HG02642 (cell line): ENCODE measurements around the gene DSCAML1.

ENCODE experiments used
- ATAC-seq: cut with Tn5 transposase; IDR thresholded peaks from one replicate; pipeline ENCODE4 v1.9.1; 2021; ENCODE audit warnings: mild to moderate bottlenecking; ENCODE audit not compliant: unreplicated experiment, poor library complexity

Gene DSCAML1

DNA sequence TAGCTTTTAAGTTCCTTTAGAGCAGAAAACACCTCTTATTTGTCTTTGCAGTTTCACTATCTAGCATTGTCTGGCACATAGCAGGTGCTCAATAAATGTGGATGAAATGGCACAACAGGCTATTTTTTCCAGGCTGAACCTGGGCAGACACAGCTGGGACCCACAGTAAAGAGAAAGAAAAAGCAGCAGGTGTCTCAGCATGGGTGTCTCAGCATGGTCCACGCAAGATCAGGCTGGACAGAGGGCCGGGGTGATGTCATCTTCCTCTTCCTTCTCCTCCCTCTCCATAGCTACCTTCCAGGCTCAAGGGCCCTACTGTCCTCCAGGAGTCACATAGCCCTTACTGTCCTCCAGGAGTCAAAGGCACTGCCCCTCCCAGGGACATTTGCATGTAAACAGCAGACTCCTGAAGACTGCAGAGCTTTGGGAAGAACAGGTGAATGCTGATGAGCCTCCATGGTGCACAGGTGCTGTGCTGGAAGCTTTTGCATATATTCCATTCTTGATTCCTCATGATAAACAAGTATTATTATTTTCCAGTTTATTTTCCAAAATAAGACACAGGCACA lies 65.2 kb downstream of the DSCAML1 start:
- ATAC-seq: no peak

DNA sequence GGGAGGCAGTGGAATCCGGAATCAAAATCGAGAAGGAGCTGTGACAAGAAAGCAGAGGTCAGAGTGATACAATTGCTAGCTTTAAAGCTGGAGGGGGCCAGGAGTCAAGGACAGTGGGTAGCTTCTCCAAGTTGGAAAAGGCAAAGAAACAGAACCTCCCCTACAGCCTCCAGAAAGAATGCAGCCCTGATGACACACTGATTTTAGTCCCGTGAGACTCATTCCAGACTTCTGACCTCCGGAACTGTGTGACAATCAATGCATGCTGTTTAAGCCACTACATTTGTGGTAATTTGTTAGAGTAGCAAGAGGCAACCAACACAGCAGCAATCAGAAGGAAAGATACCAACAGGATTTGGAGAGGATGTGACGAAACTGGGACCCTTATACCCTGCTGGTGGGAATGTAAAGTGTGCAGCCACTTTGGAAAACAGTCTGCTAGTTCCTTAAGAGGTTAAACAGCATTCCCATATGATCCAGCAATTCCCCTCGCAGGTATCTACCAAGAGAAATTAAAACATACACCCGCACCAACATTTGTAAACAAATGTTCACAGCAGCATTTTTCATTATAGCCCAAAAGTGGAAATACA lies 66.7 kb downstream of the DSCAML1 start:
- no peak for ATAC-seq

DNA sequence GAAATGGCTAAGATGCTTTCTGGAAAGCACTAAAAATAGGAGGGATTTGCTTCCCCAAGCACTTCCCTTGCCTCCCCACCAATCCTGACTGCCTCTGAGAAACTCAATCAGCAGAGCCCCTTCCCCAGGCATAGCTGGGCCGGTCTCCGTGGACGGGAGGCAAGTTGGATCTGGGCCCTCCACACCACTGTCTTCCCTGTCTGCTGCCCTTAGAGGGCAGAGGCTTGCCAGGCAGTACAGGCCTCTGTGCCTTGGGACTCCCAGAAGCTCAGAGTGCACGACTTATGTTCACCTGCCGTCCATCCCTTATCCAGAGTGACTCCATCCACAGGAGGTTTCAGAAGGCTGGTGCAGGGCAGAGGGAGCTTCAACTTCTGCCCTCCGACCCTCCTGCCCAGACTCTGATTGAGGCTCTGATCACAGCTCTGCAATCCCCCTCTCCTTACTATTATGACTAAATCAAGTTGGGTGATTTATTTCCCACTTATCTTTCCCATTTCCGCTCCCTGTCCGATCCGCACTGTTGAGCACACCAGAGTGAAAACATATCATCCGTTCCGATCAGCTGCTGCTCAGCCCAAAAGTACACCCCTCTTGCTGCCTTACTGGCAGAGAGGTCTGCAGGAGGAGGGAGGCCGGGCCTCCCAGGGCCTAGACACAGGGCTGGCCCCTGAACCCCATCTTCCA lies 71.8 kb downstream of the DSCAML1 start:
- no peak for ATAC-seq

DNA sequence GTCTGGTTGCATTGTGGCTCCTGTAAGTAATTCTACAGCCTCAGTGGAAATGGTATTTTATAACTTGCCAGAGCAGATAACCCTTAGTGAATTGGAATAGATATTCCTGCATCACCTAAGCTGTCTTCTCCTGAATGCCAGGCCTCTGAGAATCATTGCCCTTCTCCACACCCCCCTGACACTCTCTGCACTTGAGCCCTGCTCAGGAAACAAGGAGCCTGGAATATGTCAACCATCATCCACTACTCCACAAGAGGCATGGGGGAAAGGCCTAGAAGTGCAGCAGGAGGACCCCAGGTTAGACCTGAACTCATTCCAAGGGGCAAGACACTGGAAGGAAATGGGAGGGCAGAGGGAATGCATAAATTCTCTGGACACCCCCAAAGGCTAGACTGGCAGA lies 72.4 kb downstream of the DSCAML1 start:
- ATAC-seq: no peak

DNA sequence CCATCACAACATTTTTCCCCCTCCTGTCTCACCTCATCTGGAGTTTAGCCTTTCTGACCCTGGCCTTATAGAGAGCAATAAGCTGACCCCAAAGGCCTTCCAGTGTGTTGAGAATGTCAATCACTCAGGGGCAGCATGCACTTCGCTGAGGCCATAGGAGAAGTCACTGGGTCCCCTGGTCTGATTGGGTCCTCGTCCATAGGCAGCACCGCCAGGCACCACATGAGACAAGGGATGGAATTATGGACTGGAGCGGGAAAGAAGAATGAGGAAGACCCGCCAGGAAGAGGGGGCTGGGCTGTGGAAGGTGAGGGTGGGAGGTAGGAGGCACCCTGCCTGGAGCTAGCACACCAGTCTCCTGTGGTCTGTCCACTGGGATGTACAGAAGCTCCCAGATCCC lies 72.9 kb downstream of the DSCAML1 start:
- ATAC-seq: no peak

DNA sequence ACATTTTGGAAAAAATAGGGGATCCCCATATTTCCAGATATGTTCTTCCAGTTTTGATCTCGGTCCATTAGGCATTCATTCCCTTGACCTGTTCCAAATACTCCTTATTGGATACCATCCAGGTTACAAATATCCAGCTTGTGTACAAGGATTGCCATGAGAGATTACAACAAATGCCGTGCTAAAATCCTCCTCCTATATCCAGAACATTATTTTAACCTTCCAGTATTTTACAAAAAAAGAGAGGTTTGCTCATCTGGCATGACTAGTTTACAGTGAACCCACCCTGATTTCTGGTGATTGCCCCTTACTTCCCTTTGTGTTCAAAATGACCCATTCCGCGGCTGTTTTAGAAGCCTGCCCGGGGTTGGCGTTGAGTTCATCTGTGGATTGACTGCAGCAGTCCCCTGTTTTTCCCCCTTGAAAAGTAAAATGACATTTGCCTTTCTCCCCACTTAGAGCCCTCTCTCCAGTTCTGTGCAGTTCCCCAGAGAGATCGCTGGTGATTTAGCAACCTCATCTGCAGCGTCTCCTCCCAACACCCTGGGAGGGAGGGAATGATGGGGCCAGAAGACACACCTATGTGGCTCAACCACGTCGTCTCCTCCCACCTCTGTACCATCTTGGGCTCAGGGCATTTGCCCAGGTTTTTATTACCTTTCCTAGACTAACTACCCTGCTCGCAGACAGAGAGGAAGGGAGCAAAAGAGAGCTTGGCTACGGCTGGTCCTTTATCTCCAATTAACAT lies 73.6 kb downstream of the DSCAML1 start:
- ATAC-seq: no peak

DNA sequence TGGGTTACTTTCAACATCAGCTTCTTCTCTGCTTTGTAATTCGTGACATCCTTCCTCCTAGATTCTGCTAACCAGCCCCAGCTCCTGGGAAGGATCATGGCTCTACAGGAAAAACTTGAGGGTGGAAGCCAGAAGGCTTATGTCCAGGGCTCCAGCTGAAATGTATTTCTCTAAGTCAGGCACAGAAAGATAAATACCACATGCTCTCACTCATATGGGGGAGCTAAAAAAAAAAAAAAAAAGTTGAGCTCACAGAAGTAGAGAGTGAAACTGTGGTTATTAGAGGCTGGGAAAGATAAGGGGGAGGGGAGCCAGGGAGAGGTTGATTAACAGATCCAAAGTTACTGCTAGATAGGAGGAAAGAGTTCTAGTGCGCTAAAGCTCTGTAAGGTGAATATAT lies 74.9 kb downstream of the DSCAML1 start:
- ATAC-seq: no peak

DNA sequence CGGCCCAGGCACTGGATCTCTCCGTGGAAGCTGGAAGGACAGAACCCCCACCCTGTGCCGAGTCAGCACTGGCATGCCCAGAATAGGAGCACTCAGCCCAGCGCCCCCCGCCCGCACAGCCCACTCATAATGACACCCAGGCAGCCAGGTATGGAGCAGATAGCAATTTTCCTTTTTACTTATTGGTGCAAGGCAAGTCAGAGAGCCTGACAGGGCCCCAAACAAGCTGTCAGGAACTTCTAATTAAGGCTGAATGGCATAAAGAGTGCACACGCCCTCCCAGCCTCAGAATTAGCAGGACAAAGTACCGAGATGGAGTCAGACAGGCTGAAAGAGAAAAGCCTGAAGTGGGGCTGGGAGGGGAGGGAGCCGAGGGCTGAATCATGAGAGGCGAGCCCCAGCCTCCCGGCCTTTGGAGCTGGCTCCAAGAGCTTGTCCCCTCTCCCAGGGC lies 76.9 kb downstream of the DSCAML1 start:
- no peak for ATAC-seq

DNA sequence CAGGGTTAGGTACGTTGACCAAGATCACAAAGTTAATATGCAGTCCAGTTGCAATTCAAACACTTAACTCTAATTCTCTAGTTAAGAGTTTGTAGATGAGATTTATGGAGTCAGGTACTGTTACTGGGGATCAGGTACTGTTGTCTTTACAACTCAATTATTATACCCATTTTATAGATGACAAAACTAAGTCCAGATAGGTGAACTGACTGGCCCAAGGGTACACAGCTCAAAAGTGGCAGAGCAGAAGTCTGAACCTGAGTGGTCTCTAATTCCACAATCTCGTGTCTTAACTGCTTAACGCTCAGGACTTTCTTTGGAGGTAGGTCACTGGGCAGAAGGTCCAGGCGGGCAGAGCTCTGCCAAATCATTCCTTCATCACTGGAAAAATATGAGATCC lies 77.5 kb downstream of the DSCAML1 start:
- no peak for ATAC-seq

DNA sequence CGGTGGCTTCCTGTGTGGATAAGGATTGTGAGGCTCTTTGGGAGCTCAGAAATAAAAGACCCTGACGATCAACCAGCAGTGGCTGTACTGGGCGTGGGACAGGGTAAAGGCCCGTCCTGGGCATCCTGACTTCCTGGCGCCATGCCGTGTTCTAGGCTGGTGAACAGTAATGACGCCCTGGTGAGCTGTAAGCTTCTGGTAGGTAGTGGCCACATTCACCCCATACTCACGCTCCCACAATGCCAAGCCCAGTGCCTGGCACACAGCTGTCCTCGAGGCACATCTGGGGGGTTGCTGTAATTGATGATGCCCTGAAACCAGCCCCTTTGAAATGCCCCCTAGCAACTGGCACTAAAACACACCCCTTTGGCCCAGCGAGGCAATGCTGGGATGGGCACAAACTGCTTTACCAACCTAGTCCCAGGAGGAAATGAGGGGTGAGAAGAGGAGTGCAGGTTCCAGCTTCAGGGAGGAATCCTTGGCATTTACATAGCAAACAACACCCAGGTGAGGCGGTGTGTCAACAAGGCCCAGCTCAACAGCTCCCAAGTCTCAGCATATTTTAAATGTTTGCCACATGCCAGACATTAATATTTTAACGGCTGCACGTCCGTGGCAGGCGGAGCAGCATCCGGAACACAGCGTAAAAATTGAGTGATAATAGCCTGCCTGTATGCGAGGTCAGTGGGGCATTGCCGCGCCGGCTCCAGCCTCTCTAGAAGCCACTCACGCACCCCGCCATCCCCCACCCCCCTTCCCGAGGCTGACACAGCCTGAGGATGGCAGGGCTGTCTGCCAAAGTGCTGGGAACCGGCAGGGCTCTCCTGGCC lies 79.3 kb downstream of the DSCAML1 start:
- ATAC-seq: no peak

DNA sequence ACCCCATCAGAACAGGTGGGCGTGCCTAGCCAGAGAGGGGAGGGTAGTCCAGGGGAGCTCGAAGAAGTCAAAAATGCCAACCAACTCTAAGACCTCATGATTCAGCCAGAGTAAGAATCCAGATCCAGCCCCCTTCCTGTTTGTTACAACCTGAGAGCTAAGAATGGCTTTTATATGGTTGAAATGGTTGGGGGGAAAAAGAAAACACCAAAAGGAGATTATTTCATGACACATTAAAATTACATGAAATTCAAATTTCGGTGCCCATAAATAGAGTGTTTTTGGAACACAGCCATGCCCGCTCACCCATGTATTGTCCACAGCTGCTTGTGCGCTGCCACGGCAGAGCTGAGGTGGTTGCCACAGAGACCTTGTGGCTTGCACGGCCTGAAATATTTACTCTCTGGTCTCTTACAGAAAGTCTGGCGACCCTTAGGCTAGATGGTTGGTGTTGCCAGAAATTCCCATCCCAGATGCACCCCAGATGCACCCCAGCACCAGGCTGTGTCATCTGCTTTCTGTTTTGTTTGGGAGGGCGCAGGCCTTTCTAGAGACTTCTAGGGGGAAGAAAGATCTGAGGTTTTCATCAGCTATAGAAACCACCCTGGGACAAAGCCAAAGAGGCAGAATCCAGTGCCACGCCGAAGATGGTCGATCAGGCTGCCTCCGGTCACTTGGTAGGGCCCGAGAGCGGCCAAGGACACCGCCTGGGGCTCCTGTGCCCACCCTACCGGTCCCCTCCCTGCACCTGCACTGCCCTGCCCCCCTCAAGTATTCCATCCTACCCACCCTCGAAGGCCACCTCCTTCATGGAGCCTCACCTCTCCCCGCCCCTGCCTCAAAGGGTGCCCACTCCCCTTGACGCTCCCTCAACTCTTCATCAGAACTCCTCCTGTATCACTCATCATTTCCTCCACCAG lies 80.2 kb downstream of the DSCAML1 start:
- no peak for ATAC-seq

DNA sequence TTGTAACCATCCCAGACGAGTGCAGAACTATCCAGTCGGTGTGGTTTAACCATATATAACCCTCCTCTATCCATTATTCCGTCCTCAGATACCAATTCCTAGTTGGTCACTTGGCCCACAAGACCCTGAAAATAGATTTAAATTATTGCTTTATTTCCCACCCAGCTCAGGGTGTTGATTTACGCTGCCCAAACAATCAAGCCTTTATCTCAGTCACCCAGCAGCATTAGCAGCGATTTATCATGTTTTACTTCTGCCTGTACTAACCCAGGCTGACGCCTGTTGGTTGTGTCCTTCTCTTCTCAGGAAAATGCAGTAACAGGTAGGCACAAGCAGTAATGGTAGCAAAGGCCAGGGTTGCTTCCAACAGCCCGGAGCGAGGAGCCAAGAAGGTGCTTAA lies 81.2 kb downstream of the DSCAML1 start:
- no peak for ATAC-seq

DNA sequence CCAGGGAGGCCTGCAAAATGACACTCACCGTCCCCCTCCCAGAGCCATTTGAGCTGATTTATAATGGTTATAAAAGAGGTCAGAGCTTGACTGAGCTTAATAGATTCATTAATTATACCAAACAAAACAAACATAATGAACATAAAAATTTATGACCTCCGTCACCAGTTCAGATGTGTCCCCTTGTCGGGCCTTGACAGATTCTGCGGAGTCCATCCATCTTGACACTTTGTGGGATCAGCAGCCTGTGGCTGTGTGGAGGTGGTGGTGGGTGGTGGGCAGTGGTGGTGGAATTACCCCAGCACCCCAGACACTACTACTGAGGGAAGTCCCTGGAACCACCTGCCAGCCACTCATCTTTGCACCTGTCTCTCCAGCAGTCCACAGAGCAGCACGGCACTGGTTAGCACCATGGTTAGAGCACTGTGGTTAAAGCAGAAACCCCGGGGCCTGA lies 83.5 kb downstream of the DSCAML1 start:
- no peak for ATAC-seq

DNA sequence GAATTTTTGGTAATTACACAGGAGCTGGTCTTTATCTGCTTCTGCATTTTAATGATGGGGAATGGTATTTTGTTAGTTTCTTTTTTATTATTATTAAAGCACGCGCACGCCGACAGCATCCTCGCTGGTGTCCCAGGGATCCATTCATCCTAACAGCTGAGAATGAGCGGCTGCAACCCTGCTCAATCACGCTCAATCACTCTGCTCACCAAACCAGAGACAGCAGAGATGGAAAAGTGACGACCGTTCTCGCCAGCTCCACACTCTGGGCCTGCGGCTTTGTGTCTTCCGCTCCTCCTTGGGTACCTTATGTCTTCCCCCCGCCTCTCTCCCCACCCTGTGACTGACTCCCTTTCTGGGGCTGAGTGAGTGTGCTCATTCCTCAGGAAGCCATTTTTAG lies 84.5 kb downstream of the DSCAML1 start:
- no peak for ATAC-seq

DNA sequence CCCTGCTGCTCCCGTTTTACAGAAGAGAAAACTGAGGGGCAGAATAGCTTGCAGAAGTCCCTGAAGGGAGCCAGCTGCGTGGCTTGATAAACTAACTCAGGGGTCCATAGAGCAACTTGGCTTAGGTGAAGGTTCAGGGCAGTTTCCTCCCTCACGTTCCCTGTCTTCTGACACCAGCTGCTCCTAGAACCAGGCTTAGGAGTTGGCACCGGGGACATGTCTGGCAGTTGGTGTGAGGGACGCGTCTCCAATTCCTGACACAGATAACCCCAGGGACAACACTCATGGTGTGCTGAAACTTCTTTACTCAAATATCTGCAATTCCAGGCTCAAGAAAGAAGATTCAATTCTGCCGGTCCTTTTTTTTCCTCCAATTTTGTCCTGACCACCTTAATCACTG lies 85.7 kb downstream of the DSCAML1 start:
- ATAC-seq: no peak

DNA sequence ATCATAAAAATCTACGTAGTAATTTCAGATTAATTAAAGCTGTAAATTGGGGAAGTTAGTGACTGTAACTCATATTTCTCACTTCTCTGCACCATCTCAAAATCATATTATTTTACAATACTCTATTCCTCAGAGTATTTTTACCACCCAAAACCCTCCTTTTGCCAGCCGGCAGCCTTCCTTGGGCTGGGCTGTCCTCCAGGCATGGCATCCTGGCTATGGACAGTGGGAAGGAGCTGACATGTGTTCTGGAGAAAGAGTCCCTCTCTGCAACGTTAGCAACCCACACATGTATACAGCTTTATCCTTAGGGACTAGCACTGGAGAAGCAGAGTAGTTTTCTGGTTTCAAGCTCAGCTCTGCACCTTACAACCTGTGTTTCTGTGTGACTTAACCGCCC lies 86.8 kb downstream of the DSCAML1 start:
- no peak for ATAC-seq

DNA sequence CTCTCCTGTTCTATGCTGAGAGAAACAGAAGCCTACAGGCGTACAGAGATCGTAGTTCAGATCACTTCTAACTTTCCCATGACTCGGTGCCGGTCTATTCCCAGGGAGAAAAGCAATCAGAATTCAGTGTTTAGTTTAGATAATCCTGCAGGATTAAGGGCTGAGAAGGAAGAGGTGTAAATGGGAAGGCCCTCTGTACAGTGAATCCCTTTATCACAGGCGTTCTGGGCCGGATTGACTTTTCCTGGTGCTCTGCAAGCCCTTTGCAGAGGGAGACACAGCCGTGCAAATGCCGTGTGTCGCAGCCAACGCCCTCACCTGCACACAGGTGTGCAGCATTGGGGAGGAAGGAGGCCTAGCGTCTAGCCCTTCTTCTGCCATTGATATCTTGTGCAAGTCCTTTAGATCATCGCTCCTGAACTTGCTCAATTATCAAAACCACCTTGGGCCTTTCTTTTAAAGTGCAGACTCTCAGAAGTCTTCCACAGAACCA lies 90.6 kb downstream of the DSCAML1 start:
- ATAC-seq: no peak

DNA sequence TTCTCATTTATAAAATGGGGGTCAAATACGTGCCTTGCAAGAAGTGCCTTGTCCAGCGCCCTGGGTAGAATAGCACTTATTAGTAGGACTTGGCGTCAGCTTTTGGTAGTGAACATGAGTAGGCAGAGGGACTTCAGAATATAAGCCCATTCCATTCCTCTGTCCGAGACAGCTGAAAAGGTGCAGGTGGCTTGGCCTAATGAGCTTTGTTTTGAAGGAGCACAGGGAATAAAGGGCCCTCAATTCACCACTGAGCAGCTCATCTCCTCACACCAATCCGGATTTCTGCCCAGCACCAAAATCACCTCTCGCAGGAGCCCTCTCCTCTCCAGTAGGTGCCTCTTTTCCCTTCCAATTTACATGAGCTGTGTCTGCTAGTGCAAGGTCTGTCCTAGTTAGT lies 91.2 kb downstream of the DSCAML1 start:
- ATAC-seq: no peak

DNA sequence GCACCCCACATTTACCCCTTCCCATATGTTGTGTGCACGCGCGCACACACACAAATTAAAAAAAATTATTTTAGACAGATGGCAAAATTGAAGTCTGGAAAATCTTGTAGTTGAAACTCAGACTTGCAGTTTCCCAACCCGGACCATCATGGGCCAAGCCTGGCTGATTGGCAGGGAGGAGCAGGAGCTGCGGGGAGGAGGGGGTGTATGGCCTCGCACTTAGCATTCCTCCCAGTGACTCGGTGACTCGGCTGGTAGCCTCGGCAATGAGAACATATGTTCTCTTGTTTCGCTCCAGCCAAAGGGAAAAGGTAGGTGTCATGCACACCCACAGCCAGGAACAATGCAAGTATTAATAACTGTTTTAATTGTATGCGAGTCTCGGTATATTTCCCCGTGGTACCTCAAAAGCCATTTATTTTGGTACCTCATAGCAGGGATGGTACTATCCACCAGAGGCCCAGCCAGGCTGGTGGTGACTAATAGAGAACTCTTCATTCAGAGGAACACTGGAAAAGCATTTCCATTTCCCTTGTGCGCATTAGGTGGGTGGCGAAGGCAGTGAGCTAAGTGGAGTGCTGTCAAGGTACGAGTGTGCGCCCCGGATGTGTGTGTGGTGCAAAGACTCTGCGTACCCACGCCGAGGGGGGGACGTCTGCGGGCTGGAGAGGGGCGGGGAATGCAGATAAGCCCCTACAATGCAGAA lies 92.5 kb downstream of the DSCAML1 start:
- no peak for ATAC-seq
